Gastroesophageal sphincter (tissue), 3 donors: Measurements from ENCODE around the gene CENPE.
A peak's percentile ranks its signal among the peaks of the same experiment; 100 is the strongest.

ENCODE experiments used
- EP300 ChIP-seq: sonication (generic); formaldehyde crosslinking; IDR thresholded peaks from one replicate; pipeline ENCODE4 v1.6.1; 2017; ENCODE audit warnings: antibody characterized with exemption, mild to moderate bottlenecking
- POLR2A ChIP-seq, 2 donors: fragments of 450-650 bp; IDR thresholded peaks; one replicate each; pipeline ENCODE4 v1.6.1; 2017; ENCODE audit warnings: antibody characterized with exemption in 2 of 2, mild to moderate bottlenecking in 2 of 2, moderate library complexity in 1 of 2
- TF ChIP-seq, protein P1 (sequence below), 4 experiments: fragments of 200-600 bp in 2 of 4; fragments of 450-650 bp in 2 of 4; sonication (generic) in 1 of 4; IDR thresholded peaks; one replicate each; pipeline ENCODE4 v1.5.1; 2017 to 2019; ENCODE audit warnings: antibody characterized with exemption in 4 of 4, mild to moderate bottlenecking in 2 of 4, moderate library complexity in 2 of 4

DNA sequence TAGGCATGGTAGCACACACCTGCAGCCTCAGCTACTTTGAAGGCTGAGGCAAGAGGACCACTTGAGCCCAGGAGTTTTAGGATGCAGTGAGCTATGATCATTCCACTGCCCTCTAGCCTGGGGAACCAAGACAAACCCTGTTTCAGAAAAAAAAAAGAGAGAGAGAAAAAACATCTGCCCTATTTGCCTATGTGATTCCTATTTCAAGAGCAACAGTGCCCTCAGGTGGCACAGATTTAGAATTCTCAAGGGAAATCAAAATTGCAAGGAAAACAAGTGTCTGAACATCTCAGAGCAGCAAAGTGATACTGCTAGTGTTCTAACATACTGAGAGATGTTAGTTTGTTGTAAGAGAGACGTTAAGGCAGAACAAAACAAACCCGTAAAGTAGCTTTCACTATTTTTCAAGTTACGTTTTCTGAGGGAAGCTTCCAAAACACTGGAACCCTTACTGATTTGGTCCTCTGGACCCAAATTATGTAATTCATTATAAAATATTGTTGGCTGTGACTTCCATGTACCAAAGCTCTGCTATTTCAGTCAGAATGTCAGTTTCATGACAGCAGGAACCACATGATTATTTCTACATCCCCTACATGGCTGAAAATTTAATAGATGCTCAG is 106.4 kb downstream of the CENPE start:
- TF ChIP-seq, protein P1, sequence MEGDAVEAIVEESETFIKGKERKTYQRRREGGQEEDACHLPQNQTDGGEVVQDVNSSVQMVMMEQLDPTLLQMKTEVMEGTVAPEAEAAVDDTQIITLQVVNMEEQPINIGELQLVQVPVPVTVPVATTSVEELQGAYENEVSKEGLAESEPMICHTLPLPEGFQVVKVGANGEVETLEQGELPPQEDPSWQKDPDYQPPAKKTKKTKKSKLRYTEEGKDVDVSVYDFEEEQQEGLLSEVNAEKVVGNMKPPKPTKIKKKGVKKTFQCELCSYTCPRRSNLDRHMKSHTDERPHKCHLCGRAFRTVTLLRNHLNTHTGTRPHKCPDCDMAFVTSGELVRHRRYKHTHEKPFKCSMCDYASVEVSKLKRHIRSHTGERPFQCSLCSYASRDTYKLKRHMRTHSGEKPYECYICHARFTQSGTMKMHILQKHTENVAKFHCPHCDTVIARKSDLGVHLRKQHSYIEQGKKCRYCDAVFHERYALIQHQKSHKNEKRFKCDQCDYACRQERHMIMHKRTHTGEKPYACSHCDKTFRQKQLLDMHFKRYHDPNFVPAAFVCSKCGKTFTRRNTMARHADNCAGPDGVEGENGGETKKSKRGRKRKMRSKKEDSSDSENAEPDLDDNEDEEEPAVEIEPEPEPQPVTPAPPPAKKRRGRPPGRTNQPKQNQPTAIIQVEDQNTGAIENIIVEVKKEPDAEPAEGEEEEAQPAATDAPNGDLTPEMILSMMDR (IDR thresholded peaks at IDR 0.05), result peak in 3 of 4 experiments; percentile 39 to 57 (median 44)
- TF ChIP-seq POLR2A (IDR thresholded peaks at IDR 0.05), result no peak
- no peak for TF ChIP-seq EP300
